ENCODE measurements around the gene EGLN2.
"Not testable (repeated sequence)": the region's sequence is repeated elsewhere in the genome, so short reads cannot be mapped to it uniquely, and the experiment has no call there.

EGLN2 gene

DNA sequence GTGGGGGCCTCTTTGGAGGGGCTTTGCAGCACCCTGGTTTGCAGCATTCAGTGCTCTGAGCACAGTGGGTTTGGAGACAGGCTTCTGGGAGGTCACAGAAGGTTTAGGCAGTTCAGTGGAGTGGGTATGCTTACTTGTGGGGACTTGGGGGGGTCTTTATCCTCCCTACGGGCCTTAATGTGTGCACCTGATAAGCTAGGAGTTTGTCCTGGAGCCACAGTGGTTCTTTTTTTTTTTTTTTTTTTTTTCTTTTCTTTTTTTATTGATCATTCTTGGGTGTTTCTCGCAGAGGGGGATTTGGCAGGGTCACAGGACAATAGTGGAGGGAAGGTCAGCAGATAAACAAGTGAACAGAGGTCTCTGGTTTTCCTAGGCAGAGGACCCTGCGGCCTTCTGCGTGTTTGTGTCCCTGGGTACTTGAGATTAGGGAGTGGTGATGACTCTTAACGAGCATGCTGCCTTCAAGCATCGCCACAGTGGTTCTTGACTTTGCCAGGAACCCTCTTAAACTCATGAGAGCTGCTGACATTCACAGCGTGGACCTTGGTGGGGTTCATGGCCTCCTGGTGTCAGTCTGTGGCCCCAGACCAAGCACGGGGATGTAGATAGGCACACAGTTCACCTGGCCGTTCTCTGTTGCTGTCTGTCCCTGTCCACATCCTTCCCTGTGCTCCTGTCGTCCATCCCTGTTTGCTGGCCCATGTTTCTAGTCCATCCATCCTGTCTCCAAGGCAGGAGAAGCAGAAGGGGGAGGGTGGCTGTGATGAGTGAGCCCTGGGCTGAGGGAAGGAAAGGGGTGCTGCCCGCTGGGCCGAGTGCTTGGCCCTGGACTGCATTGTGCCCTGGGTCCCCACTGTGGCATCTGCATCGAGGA lies 2.7 kb downstream of the EGLN2 start:
- no peak for DNase-seq (ENCODE audit: low read depth in 3 of 3, low spot score in 1 of 3)

- DNase-seq (ENCODE audit: low read depth in 3 of 3, low spot score in 1 of 3), result no peak
Observed at GRCh38 chr19:40802300-40803169, 3.5 kb downstream of the EGLN2 start.

DNA sequence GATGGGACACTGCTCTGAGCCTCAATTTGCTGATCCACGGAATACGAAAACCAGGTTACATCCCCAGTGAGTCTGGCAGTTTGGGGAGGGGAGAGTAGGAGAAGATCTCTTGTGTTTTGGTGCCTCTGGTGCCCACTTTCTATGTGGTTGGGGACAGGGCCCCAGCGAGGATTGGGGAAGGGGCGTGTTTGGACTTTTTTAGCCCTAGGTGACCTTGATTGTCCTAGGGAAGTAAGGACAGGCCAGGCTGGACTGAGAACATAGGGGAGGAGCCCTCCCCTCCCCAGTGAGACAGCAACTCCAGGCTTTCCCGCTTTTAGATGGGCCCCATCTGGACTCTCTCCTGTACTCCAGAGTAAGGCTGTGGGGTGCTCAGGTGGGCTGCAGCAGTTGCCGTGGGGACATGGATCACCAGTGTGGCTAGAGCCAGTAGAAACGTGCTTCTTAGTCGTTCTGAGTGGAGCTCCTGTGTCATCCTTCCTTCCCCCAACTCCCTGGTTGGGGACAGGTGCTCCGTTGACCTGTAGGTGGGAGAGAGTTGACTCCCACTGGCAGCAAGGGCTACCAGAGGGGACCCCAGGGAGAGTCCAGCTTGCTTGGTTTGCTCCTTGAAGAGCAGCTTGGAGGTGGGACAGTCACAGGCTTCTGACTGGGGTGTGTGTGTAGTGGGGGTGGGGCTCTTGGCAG lies 4.3 kb downstream of the EGLN2 start:
- DNase-seq (ENCODE audit: low read depth in 3 of 3, low spot score in 1 of 3), result no peak

DNA sequence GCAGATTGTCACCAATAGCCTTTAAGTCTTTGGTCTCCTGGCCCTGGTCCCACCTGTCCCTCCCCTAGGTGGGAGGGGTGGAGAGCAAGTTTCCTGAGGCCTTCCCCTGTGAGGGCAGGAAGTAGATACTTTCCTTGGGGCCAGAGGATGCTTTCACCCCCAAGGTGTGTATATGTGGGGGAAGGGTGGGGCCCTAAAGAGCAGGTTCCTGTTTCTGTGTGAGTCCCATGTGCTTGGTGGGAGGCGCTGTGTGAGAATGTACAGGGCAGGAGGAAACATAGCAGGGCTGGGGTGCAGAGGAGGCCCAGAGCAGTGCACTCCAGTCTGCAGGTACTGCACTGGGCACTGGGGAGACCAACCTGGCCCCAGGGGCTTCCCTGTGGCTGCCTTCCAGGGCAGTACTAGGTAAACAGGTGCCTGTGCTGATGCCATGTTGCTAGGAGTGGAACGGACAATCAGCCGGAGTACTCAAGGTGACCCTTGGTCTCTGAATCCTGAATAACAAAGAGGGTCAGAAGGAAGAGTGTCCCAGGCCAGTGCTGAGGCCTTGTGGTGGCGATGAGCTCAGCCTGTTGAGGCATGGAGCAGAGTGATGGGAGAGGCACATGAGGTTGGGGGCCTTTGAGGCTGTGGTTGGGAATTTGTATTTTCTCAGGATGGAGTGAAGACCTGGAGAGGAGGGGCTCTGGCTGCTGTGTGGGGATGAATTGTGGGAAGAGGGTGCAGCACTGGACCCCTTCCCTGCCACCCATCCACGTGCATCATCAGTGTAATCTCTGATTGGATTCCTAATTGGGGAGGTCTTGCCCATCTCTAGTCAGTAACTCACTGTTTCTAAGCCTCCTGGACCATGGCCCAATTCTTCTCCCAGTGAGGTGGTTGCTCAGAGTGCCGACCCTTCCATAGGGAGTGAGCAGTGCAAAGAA lies 5.1 kb downstream of the EGLN2 start:
- DNase-seq (ENCODE audit: low read depth in 3 of 3, low spot score in 1 of 3), result peak in 1 of 3 donors; percentile 51

GRCh38 chr19:40804783-40805242 lies 5.8 kb downstream of the EGLN2 start:
- no peak for DNase-seq (ENCODE audit: low read depth in 3 of 3, low spot score in 1 of 3)

DNA sequence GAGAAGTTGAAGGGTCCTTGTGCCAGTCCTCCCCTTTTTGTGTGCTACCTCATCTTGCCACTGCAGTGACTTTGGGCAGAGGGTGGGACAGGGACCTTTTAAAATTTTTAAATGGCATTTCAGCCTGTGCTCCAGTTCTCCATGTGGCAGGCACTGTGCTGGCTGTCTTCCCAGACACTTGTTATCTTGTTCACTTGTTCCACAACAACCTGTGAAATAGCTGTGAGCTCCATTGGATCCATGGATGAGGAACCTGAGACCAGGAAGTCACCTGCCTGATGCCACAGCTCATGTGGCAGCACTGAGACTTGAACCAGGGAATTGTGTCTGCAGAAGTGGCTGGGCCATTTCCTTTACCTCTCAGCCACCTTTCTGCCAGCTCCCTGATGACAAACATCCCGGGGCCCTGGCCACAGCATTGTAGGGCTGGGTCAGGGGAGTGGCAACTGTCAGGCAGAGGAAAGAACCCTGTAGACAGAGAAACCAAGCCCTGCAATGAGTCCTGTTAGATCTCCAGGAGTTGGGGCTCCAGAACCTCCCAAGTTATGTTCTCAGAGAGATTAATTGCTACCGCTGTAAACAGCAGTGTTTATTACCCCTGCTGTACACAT lies 6.4 kb downstream of the EGLN2 start:
- peak in 1 of 3 donors; percentile 47 for DNase-seq (ENCODE audit: low read depth in 3 of 3, low spot score in 1 of 3)

DNA sequence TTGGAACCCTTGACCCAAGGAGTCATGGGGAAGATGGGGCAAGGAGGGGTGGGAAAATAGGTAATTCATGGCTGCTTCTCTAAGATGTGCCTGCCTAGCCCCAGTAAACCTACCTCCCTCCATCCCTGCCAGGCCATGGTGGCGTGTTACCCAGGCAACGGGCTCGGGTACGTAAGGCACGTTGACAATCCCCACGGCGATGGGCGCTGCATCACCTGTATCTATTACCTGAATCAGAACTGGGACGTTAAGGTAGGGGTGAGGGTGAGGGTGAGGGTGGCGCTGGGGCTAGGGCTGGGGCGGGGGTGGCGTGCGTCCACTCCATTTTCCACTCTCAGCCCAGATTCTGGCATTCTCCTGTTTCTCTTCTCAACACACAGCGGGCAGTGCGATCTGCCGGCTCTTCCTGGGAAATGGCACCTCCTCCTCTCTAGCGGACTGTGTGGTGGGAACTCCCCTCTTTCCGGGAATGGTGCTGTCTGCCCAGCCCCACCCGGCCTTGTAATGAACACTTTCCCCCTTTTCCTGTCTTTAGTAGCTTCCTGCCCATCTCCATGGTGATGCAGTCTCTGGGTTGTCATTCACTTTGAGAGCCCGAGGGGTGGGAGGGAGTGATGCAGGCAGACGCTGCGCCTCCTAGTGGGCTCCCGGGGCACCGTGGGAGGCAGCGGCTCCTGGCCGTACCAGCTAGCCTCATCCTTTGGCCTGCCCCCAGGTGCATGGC lies 7.6 kb downstream of the EGLN2 start:
- peak; percentile 48 to 63 (median 53) for DNase-seq (ENCODE audit: low read depth in 3 of 3, low spot score in 1 of 3)

- DNase-seq (ENCODE audit: low read depth in 3 of 3, low spot score in 1 of 3), result no peak
Observed at GRCh38 chr19:40807147-40808020, 8.4 kb downstream of the EGLN2 start.

DNA sequence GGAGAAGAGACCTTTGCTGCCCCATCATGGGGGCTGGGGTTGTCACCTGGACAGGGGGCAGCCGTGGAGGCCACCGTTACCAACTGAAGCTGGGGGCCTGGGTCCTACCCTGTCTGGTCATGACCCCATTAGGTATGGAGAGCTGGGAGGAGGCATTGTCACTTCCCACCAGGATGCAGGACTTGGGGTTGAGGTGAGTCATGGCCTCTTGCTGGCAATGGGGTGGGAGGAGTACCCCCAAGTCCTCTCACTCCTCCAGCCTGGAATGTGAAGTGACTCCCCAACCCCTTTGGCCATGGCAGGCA lies 9.0 kb downstream of the EGLN2 start:
- no peak for DNase-seq (ENCODE audit: low read depth in 3 of 3, low spot score in 1 of 3)

- DNase-seq (ENCODE audit: low read depth in 3 of 3, low spot score in 1 of 3), result no peak
Observed at GRCh38 chr19:40808497-40808896, 9.5 kb downstream of the EGLN2 start.

- no peak for DNase-seq (ENCODE audit: low read depth in 3 of 3, low spot score in 1 of 3)
Observed at GRCh38 chr19:40809358-40810086, 10.5 kb downstream of the EGLN2 start.

DNA sequence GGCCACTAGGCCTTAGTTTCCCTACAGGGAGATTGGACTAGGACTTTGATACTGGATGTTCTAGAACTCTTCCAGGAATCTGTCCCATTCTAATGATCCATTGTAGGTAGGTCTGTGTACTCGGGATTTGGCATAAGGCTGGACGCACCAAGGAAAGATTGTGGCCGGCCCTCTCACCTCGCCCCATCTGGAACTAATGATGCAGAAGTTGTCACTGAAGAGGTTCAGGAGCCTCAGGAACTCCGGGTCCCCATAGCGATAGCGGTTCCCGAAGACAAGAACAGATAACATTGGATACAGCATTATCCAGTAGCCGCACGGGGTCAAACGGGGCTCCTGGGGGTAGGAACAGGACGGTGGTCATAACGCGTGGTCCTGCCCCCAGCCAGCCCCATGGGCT lies 11.2 kb downstream of the EGLN2 start:
- no peak for DNase-seq (ENCODE audit: low read depth in 3 of 3, low spot score in 1 of 3)

GRCh38 chr19:40810649-40811408 lies 11.8 kb downstream of the EGLN2 start:
- DNase-seq (ENCODE audit: low read depth in 3 of 3, low spot score in 1 of 3), result not testable (repeated sequence)

DNA sequence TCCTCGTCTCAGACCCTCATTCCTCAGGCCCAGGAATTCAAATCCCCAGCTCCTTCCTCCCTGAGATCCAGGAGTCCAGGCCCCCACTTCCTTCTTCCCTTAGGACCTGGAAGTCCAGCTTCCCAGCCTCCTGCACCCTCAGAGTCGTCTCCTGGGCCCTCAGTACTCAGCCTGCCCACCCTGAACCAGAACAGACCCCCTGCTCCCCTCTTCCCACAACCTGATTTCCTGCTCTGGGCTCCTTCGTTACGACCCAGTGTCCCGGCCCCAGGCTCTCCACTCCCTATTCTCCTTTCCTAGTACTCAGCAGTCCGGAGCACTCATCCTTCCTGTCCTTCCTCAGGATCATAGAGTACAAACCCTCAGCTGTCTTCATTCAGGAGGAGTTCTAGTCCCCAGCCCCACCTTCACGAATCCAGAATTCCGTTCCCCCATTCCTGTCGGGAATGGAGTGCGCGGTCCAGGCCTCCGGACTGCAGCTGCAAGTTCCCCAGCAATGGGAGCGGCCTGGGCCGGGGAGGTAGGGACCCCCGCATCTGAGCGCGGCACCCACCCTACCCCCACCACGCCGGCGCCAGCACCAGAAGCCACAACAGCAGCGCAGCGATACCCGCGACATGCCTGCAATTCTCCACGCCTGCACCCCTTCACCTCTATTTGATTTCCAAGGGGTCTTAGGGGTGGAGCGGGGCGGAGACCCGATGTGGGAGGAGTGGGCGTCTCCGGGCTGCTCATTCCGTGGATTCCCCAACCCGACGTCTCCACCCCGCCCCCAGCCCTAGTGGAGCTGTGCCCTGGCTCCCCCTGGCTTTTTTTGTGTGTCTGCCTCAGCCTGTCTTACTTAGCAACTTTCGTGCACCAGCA lies 12.7 kb downstream of the EGLN2 start:
- no peak for DNase-seq (ENCODE audit: low read depth in 3 of 3, low spot score in 1 of 3)

DNA sequence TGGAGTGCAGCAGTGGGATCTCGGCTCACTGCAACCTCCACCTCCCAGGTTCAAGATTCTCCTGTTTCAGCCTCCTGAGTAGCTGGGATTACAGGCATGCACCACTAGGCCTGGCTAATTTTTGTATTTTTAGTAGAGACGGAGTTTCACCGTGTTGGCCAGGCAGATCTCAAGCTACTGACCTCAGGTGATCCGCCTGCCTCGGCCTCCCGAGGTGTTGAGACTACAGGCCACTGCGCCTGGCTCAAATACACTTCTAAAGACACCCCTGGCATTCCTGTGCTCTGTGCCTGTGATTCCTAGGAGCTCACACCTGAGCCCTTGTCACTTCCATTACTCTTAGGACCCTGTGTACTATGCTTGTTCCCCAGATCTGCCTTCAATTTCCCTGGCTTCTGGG lies 13.6 kb downstream of the EGLN2 start:
- DNase-seq (ENCODE audit: low read depth in 3 of 3, low spot score in 1 of 3), result not testable (repeated sequence)

- no peak for DNase-seq (ENCODE audit: low read depth in 3 of 3, low spot score in 1 of 3)
Observed at GRCh38 chr19:40813182-40813581, 14.2 kb downstream of the EGLN2 start.
